ENCODE results near the gene RPS14. TPM values are rescaled to one million over a fixed set of nuclear protein-coding genes. Genes with fewer than 3 reads are reported as not detected.

RPS14 gene
- total and polyA plus RNA-seq, 9 donors, result 2,234 to 9,295 (median 4,211) TPM

GRCh38 chr5:150488519-150489359 lies 39.2 kb upstream of the RPS14 start:
- 20 to 28% (median 22%) methylated on average over 11 of the region's 11 CpGs for WGBS, 3 donors
- TF ChIP-seq EP300 (IDR thresholded peaks at IDR 0.05) (no peak), CTCF (IDR thresholded peaks at IDR 0.05) (no peak), POLR2A (IDR thresholded peaks at IDR 0.05) (no peak)
- H3K27ac ChIP-seq, result peak overlapping the region; percentile 13 to 87
- no peaks in the 10 kb centered on the region for H3K27me3 ChIP-seq
- peak; percentile 73 to 86 (median 75) for DNase-seq
- intact Hi-C loops (cut with DNase I), result loop anchor here in 1 of 4 donors (5.0 kb wide), 1 partner anchor 34 kb away; no protein-coding TSS in a partner anchor
- H3K36me3 ChIP-seq, result no peaks in the 10 kb centered on the region
- H3K4me3 ChIP-seq, result no peak overlapping the region
- no peaks in the 10 kb centered on the region for H3K9me3 ChIP-seq
- peaks cover 40% of the 10 kb centered on the region for H3K4me1 ChIP-seq (ENCODE audit: insufficient read depth)

DNA sequence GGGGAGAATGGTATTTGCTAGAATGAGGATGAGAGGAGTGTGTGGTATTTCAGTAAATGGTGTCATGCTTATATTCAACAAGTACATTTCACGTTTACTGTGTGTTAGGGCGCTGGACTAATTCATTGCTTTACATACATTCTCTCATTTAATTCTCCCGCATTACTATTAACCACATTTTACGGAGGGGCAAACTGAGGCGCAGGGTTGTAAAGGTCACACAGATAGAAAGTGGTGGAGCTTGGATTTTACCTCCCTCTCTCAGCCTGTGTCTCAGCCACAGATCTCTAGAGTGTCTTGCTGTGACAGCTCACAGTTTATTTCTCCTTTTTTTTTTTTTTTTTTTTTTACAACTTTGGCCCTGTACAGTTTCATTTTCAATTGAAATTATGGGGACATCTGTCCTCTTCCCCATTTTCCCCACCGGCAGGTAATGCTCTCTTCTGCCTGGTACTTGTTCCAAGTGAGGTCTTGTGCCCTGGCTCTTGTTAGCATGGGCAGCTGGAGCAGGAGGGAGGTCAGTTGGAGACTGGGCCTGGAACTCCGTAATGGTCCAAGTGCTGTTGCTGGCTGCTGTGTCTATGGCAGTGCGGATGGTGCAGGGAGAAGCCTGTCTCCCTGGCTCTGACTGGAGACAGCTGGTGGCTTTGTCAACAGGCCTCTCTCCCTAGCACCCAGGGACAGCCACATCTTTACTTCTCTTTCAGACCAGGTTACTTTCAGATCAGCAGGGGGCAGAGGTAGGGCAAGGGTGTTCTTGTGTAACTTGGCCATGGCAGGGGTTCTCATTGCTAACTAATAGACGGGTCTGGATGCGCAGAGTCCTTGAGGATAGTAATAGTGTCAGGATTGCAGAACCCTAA lies 37.9 kb upstream of the RPS14 start:
- no peak for TF ChIP-seq EP300 (IDR thresholded peaks at IDR 0.05)
- no peak for TF ChIP-seq CTCF (IDR thresholded peaks at IDR 0.05)
- TF ChIP-seq POLR2A (IDR thresholded peaks at IDR 0.05), result no peak
- Histone ChIP-seq H3K36me3 (no peaks in the 10 kb centered on the region), H3K4me1 (ENCODE audit: insufficient read depth) (peaks cover 37% of the 10 kb centered on the region), H3K27me3 (no peaks in the 10 kb centered on the region), H3K4me3 (peak overlapping the region; percentile 74), H3K27ac (peak overlapping the region; percentile 87 to 89), H3K9me3 (no peaks in the 10 kb centered on the region)
- WGBS, 3 donors, result 22 to 30% (median 27%) methylated on average over 10 of the region's 10 CpGs
- intact Hi-C loops (cut with DNase I), result loop anchor here in 1 of 4 donors (5.0 kb wide), 1 partner anchor 35 kb away; no protein-coding TSS in a partner anchor
- DNase-seq, result peak in 2 of 5 donors; percentile 46 to 48

- Histone ChIP-seq H3K4me1 (ENCODE audit: insufficient read depth) (peaks cover 35% of the 10 kb centered on the region), H3K27me3 (no peaks in the 10 kb centered on the region), H3K9me3 (no peaks in the 10 kb centered on the region), H3K36me3 (no peaks in the 10 kb centered on the region), H3K4me3 (peak overlapping the region; percentile 74), H3K27ac (peak overlapping the region; percentile 87 to 89)
- intact Hi-C loops (cut with DNase I), result loop anchor here in 1 of 4 donors (5.0 kb wide), 1 partner anchor 36 kb away; no protein-coding TSS in a partner anchor
- TF ChIP-seq POLR2A (IDR thresholded peaks at IDR 0.05) (no peak), EP300 (IDR thresholded peaks at IDR 0.05) (no peak), CTCF (IDR thresholded peaks at IDR 0.05) (peak in 1 of 3 donors; percentile 12)
- WGBS, 3 donors, result 0 to 2% (median 0%) methylated on average over 24 to 60 of the region's 60 CpGs
- peak; percentile 59 to 79 (median 77) for DNase-seq
Observed at GRCh38 chr5:150486402-150487198, 37.1 kb upstream of the RPS14 start.
